Sigmoid colon (tissue), 7 donors: ENCODE data around the gene DBT. TPM values are rescaled to one million over a fixed set of nuclear protein-coding genes. Genes with fewer than 3 reads are reported as not detected.
"Not testable (repeated sequence)": the region's sequence is repeated elsewhere in the genome, so short reads cannot be mapped to it uniquely, and the experiment has no call there.

Experiments used
- DNase-seq: peaks from one replicate; pipeline ENCODE4 v3.0.0-alpha.2; 2019
- H3K27ac ChIP-seq, 4 donors: fragments of 200-600 bp; sonication (generic); one replicate each; pipeline ENCODE4 v1.5.1; 2016 to 2019; ENCODE audit warnings: mild to moderate bottlenecking in 1 of 4
- H3K27me3 ChIP-seq, 3 donors: fragments of 200-600 bp; sonication (generic); one replicate each; pipeline ENCODE4 v1.5.1; 2019; ENCODE audit warnings: mild to moderate bottlenecking in 1 of 3
- H3K36me3 ChIP-seq, 4 donors: fragments of 200-600 bp; sonication (generic); one replicate each; pipeline ENCODE4 v1.5.1; 2016 to 2019
- H3K4me1 ChIP-seq, 4 donors: fragments of 200-600 bp; sonication (generic); one replicate each; pipeline ENCODE4 v1.5.1; 2017 to 2019
- H3K4me3 ChIP-seq, 4 donors: fragments of 200-600 bp; sonication (generic); one replicate each; pipeline ENCODE4 v1.5.1; 2017 to 2019; ENCODE audit warnings: mild to moderate bottlenecking in 2 of 4, moderate library complexity in 1 of 4
- H3K9me3 ChIP-seq, 4 donors: fragments of 200-600 bp in 3 of 4; sonication (generic) in 3 of 4; one replicate each; pipeline versions ENCODE4 v1.5.1 to v1.6.1; 2013 to 2019
- EP300 ChIP-seq, 4 donors: sonication (generic); formaldehyde crosslinking; IDR thresholded peaks; one replicate each; pipeline ENCODE4 v1.6.1; 2017; ENCODE audit warnings: antibody characterized with exemption in 4 of 4
- POLR2A ChIP-seq, 2 donors: fragments of 450-650 bp; IDR thresholded peaks; one replicate each; pipeline ENCODE4 v1.6.1; 2016; ENCODE audit warnings: antibody characterized with exemption in 2 of 2, mild to moderate bottlenecking in 2 of 2, moderate library complexity in 2 of 2
- POLR2AphosphoS5 ChIP-seq, 4 donors: sonication (generic); formaldehyde crosslinking; IDR thresholded peaks; one replicate each; pipeline ENCODE4 v1.6.1; 2017; ENCODE audit warnings: antibody characterized with exemption in 4 of 4
- WGBS, 2 donors: extraction: QIAGEN DNeasy Blood & Tissue Kit; methylation state at CpG; one replicate each; pipeline ENCODE4 v1.1.7; 2013; 5-methylcytosine and 5-hydroxymethylcytosine counted together
- intact Hi-C: fragments of 100-400 bp; cut with DNase I; formaldehyde crosslinking; loops from one replicate; pipeline ENCODE4 v1.15.1; 2023
- polyA plus RNA-seq, 3 donors: library from polyadenylated mRNA; stranded (reverse); fragments of 200-250 nt; gene quantifications; one replicate each; pipeline ENCODE4 v1.2.3, GENCODE V29; 2013
- total RNA-seq, 4 donors: library from RNA; depleted of rRNA; stranded (reverse); fragments of >200 nt; gene quantifications; one replicate each; pipeline ENCODE4 v1.1.0, GENCODE V29; 2016
- TF ChIP-seq, protein P1 (sequence below), 4 experiments: fragments of 450-650 bp in 3 of 4; fragments of 200-600 bp in 1 of 4; IDR thresholded peaks; one replicate each; pipeline ENCODE4 v1.5.1; 2016 to 2019; ENCODE audit warnings: antibody characterized with exemption in 4 of 4, mild to moderate bottlenecking in 3 of 4, moderate library complexity in 2 of 4
- donor health status: healthy with polysubstance abuse.
- donor health status: Bipolar disorder and iron deficiency.
- donor health status: healthy.

DBT gene
- total and polyA plus RNA-seq, 7 donors: 3.0 to 14.3 (median 8.8) TPM

- no peak overlapping the region for H3K27ac ChIP-seq
- DNase-seq: no peak
- whole genome bisulfite sequencing, 2 donors: 87 to 93% methylated on average over 2 of the region's 2 CpGs
- TF ChIP-seq POLR2AphosphoS5 (IDR thresholded peaks at IDR 0.05) (no peak), EP300 (IDR thresholded peaks at IDR 0.05) (no peak), POLR2A (IDR thresholded peaks at IDR 0.05) (no peak)
- TF ChIP-seq, protein P1, sequence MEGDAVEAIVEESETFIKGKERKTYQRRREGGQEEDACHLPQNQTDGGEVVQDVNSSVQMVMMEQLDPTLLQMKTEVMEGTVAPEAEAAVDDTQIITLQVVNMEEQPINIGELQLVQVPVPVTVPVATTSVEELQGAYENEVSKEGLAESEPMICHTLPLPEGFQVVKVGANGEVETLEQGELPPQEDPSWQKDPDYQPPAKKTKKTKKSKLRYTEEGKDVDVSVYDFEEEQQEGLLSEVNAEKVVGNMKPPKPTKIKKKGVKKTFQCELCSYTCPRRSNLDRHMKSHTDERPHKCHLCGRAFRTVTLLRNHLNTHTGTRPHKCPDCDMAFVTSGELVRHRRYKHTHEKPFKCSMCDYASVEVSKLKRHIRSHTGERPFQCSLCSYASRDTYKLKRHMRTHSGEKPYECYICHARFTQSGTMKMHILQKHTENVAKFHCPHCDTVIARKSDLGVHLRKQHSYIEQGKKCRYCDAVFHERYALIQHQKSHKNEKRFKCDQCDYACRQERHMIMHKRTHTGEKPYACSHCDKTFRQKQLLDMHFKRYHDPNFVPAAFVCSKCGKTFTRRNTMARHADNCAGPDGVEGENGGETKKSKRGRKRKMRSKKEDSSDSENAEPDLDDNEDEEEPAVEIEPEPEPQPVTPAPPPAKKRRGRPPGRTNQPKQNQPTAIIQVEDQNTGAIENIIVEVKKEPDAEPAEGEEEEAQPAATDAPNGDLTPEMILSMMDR (IDR thresholded peaks at IDR 0.05): no peak
- H3K36me3 ChIP-seq: peaks cover 9 to 62% (median 14%) of the 10 kb centered on the region in 4 donors
- intact Hi-C loops: no loop called here
- no peaks in the 10 kb centered on the region for H3K4me1 ChIP-seq
- H3K27me3 ChIP-seq: no peaks in the 10 kb centered on the region
- H3K9me3 ChIP-seq: no peaks in the 10 kb centered on the region
- H3K4me3 ChIP-seq: no peak overlapping the region
Measured at GRCh38 chr1:100217834-100218233, 31.8 kb downstream of the DBT start.

GRCh38 chr1:100215101-100215500 lies 34.5 kb downstream of the DBT start:
- 88 to 91% methylated on average over 1 of the region's 1 CpG for WGBS, 2 donors
- Histone ChIP-seq H3K27me3 (no peaks in the 10 kb centered on the region), H3K36me3 (peaks cover 9 to 90% (median 20%) of the 10 kb centered on the region in 4 donors), H3K27ac (no peak overlapping the region), H3K4me3 (no peak overlapping the region), H3K4me1 (no peaks in the 10 kb centered on the region), H3K9me3 (no peaks in the 10 kb centered on the region)
- TF ChIP-seq POLR2A (IDR thresholded peaks at IDR 0.05) (no peak), POLR2AphosphoS5 (IDR thresholded peaks at IDR 0.05) (no peak), EP300 (IDR thresholded peaks at IDR 0.05) (no peak)
- TF ChIP-seq, protein P1 (IDR thresholded peaks at IDR 0.05): no peak
- intact Hi-C loops: no loop called here
- DNase-seq: no peak

- Histone ChIP-seq H3K36me3 (peaks cover 6 to 100% (median 21%) of the 10 kb centered on the region in 4 donors), H3K9me3 (no peaks in the 10 kb centered on the region), H3K4me3 (no peak overlapping the region), H3K27ac (no peak overlapping the region), H3K27me3 (no peaks in the 10 kb centered on the region), H3K4me1 (no peaks in the 10 kb centered on the region)
- DNase-seq: no peak
- intact Hi-C loops: no loop called here
- WGBS, 2 donors: 97 to 98% methylated on average over 37 of the region's 37 CpGs
- TF ChIP-seq POLR2AphosphoS5 (IDR thresholded peaks at IDR 0.05): no peak
- TF ChIP-seq, protein P1 (IDR thresholded peaks at IDR 0.05): no peak
- TF ChIP-seq EP300 (IDR thresholded peaks at IDR 0.05): no peak
- no peak for TF ChIP-seq POLR2A (IDR thresholded peaks at IDR 0.05)
Measured at GRCh38 chr1:100213141-100213540, 36.5 kb downstream of the DBT start.

DNA sequence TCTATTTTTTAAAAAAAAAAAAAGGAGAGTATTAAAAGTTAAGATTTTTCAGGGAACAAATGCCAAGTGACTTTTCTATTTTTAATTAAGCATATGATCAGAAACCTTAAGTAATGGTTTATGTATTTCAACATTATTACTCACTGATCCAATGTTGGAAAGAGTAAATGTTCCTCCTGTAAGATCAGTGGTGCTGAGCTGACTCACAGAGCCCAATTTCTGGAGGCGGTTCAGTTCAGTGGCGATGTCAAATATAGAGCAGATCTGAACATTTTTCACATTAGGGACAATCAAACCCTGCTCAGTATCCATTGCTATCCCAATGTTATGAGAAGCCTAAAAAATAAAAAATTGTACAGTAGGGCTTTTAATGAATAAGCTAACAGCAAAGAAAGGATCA lies 43.3 kb downstream of the DBT start:
- TF ChIP-seq POLR2A (IDR thresholded peaks at IDR 0.05): no peak
- TF ChIP-seq, protein P1 (IDR thresholded peaks at IDR 0.05): no peak
- TF ChIP-seq POLR2AphosphoS5 (IDR thresholded peaks at IDR 0.05): no peak
- no peak for TF ChIP-seq EP300 (IDR thresholded peaks at IDR 0.05)
- intact Hi-C loops: no loop called here
- Histone ChIP-seq H3K4me3 (no peak overlapping the region), H3K27ac (no peak overlapping the region), H3K9me3 (no peaks in the 10 kb centered on the region), H3K36me3 (peaks cover 0 to 65% (median 7%) of the 10 kb centered on the region in 4 donors), H3K27me3 (no peaks in the 10 kb centered on the region), H3K4me1 (peaks cover 0 to 22% (median 8%) of the 10 kb centered on the region in 4 donors)
- WGBS, 2 donors: 96 to 98% methylated on average over 2 of the region's 2 CpGs
- no peak for DNase-seq

DNA sequence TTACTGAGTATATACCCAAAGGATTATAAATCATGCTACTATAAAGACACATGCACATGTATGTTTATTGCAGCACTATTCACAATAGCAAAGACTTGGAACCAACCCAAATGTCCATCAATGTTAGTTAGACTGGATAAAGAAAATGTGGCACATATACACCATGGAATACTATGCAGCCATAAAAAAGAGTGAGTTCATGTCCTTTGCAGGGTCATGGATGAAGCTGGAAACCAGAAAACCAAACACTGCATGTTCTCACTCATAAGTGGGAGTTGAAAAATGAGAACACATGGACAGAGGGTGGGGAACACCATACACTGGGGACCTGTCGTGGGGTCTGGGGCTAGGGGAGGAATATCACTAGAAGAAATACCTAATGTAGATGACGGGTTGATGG lies 44.0 kb downstream of the DBT start:
- 99 to 100% methylated on average over 2 of the region's 2 CpGs for WGBS, 2 donors
- H3K27ac ChIP-seq, DNase-seq, H3K9me3 ChIP-seq, H3K27me3 ChIP-seq, H3K4me3 ChIP-seq, intact Hi-C loops: not testable (repeated sequence)
- Histone ChIP-seq H3K36me3 (peaks cover 0 to 58% (median 6%) of the 10 kb centered on the region in 4 donors), H3K4me1 (peaks cover 0 to 22% (median 10%) of the 10 kb centered on the region in 4 donors)

DNA sequence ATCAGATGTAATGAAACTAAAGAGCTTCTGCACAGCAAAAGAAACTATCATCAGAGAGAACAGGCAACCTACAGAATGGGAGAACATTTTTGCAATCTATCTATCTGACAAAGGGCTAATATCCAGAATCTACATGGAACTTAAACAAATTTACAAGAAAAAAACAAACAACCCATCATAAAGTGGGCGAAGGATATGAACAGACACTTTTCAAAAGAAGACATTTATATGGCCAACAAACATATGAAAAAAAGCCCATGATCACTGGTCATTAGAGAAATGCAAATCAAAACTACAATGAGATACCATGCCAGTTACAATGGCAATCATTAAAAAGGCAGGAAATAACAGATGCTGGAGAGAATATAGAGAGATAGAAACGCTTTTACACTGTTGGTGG lies 44.5 kb downstream of the DBT start:
- H3K36me3 ChIP-seq: peaks cover 0 to 58% (median 5%) of the 10 kb centered on the region in 4 donors
- H3K4me3 ChIP-seq, H3K27ac ChIP-seq, DNase-seq, intact Hi-C loops, H3K9me3 ChIP-seq, H3K27me3 ChIP-seq: not testable (repeated sequence)
- 97% methylated on average over 2 of the region's 2 CpGs for WGBS, 2 donors
- H3K4me1 ChIP-seq: peaks cover 0 to 27% (median 12%) of the 10 kb centered on the region in 4 donors
